HL-60 (cell line): ENCODE data around the gene ABI3BP.

Experiments used
- GABPA ChIP-seq: IDR thresholded peaks from 2 replicates; pipeline ENCODE4 v1.6.1; 2012; ENCODE audit warnings: low read depth
- POLR2AphosphoS5 ChIP-seq: IDR thresholded peaks from 2 replicates; pipeline ENCODE4 v1.6.1; 2012; ENCODE audit warnings: low read depth
- SPI1 ChIP-seq: IDR thresholded peaks from 2 replicates; pipeline ENCODE4 v1.6.1; 2012; ENCODE audit warnings: low read depth, mild to moderate bottlenecking, borderline replicate concordance
- TF ChIP-seq, protein P1 (sequence below): IDR thresholded peaks from one replicate; pipeline ENCODE4 v1.5.1; 2011; ENCODE audit warnings: low read length, control low read depth, inconsistent platforms; ENCODE audit not compliant: insufficient read depth
- TF ChIP-seq, protein P2 (sequence below): IDR thresholded peaks from 2 replicates; pipeline ENCODE4 v1.6.1; 2012; ENCODE audit warnings: low read depth; ENCODE audit not compliant: insufficient replicate concordance

DNA sequence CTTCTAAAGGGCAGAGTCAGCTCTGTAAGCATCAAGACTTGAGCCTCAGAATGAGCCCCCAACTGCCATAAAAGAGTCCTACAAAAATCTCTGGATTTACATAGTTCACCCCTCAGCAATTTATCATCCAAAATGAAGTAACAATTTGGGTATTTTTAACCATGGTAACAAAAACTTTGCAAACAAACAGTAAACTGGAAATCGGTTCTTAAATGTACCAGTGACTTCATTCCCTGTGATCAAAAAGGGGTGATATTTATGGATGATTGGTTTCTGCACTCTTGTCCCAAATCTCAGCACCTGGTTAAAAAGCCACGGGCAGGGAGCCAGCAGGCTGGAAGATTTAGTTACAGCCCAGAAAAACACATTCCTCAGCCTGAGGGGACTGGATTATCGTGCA is 210.3 kb downstream of the ABI3BP start:
- TF ChIP-seq, protein P1, sequence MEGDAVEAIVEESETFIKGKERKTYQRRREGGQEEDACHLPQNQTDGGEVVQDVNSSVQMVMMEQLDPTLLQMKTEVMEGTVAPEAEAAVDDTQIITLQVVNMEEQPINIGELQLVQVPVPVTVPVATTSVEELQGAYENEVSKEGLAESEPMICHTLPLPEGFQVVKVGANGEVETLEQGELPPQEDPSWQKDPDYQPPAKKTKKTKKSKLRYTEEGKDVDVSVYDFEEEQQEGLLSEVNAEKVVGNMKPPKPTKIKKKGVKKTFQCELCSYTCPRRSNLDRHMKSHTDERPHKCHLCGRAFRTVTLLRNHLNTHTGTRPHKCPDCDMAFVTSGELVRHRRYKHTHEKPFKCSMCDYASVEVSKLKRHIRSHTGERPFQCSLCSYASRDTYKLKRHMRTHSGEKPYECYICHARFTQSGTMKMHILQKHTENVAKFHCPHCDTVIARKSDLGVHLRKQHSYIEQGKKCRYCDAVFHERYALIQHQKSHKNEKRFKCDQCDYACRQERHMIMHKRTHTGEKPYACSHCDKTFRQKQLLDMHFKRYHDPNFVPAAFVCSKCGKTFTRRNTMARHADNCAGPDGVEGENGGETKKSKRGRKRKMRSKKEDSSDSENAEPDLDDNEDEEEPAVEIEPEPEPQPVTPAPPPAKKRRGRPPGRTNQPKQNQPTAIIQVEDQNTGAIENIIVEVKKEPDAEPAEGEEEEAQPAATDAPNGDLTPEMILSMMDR: no peak
- TF ChIP-seq, protein P2, sequence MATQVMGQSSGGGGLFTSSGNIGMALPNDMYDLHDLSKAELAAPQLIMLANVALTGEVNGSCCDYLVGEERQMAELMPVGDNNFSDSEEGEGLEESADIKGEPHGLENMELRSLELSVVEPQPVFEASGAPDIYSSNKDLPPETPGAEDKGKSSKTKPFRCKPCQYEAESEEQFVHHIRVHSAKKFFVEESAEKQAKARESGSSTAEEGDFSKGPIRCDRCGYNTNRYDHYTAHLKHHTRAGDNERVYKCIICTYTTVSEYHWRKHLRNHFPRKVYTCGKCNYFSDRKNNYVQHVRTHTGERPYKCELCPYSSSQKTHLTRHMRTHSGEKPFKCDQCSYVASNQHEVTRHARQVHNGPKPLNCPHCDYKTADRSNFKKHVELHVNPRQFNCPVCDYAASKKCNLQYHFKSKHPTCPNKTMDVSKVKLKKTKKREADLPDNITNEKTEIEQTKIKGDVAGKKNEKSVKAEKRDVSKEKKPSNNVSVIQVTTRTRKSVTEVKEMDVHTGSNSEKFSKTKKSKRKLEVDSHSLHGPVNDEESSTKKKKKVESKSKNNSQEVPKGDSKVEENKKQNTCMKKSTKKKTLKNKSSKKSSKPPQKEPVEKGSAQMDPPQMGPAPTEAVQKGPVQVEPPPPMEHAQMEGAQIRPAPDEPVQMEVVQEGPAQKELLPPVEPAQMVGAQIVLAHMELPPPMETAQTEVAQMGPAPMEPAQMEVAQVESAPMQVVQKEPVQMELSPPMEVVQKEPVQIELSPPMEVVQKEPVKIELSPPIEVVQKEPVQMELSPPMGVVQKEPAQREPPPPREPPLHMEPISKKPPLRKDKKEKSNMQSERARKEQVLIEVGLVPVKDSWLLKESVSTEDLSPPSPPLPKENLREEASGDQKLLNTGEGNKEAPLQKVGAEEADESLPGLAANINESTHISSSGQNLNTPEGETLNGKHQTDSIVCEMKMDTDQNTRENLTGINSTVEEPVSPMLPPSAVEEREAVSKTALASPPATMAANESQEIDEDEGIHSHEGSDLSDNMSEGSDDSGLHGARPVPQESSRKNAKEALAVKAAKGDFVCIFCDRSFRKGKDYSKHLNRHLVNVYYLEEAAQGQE: no peak
- TF ChIP-seq POLR2AphosphoS5 (no peak), SPI1 (no peak), GABPA (no peak)
